A673 (cell line): ENCODE results near the gene SAMD11. TPM values are rescaled to one million over a fixed set of nuclear protein-coding genes. Genes with fewer than 3 reads are reported as not detected.

Source experiments
- BruUV-seq: library from RNA; stranded (reverse); fragments of 400-500 nt; replicated peaks from 2 replicates; lab custom pipeline; 2021; lab: Mats Ljungman, UMichigan
- CTCF ChIA-PET: fragments of 300-600 bp; sonication (Branson Sonifier 250); formaldehyde crosslinking; loops from one replicate; lab custom pipeline; 2022; ENCODE audit warnings: antibody characterized with exemption; lab: Charles Lee
- POLR2A ChIA-PET: fragments of 300-600 bp; sonication (Branson Sonifier 250); formaldehyde crosslinking; loops from one replicate; lab custom pipeline; 2022; ENCODE audit warnings: antibody characterized with exemption; ENCODE audit not compliant: low non-redundant PET; lab: Charles Lee
- DNase-seq: peaks from one replicate; pipeline ENCODE4 v3.0.0-alpha.2; 2015; ENCODE audit warnings: low spot score
- H3K27ac ChIP-seq: fragments of 200-600 bp; sonication (generic); 2 replicates; pipeline ENCODE4 v1.5.1; 2016; ENCODE audit warnings: mixed run types, low read depth, mild to moderate bottlenecking, mixed read lengths, antibody characterized with exemption, low read length; ENCODE audit not compliant: poor library complexity, severe bottlenecking
- H3K27me3 ChIP-seq: fragments of 200-600 bp; sonication (generic); replicated peaks from 2 replicates; pipeline ENCODE4 v1.6.1; 2017; ENCODE audit warnings: mixed run types, low read depth, mild to moderate bottlenecking, mixed read lengths, antibody characterized with exemption, low read length; ENCODE audit not compliant: insufficient read depth, poor library complexity
- H3K36me3 ChIP-seq: fragments of 200-600 bp; sonication (generic); 2 replicates; pipeline ENCODE4 v1.6.1; 2016; ENCODE audit warnings: mixed run types, mild to moderate bottlenecking, mixed read lengths, antibody characterized with exemption, low read length; ENCODE audit not compliant: insufficient read depth, poor library complexity, severe bottlenecking
- H3K4me1 ChIP-seq: fragments of 200-600 bp; sonication (generic); 2 replicates; pipeline ENCODE4 v1.6.1; 2017; ENCODE audit warnings: mixed run types, mild to moderate bottlenecking, mixed read lengths, antibody characterized with exemption, low read length; ENCODE audit not compliant: insufficient read depth, poor library complexity, severe bottlenecking
- H3K4me3 ChIP-seq: fragments of 200-600 bp; sonication (generic); 2 replicates; pipeline ENCODE4 v1.5.1; 2016; ENCODE audit warnings: low read depth, mixed run types, mild to moderate bottlenecking, mixed read lengths, low read length; ENCODE audit not compliant: poor library complexity, severe bottlenecking
- H3K9me3 ChIP-seq: fragments of 200-600 bp; sonication (generic); 2 replicates; pipeline ENCODE4 v1.6.1; 2016; ENCODE audit warnings: mixed run types, low read depth, mild to moderate bottlenecking, mixed read lengths, antibody characterized with exemption, low read length; ENCODE audit not compliant: poor library complexity, severe bottlenecking
- EZH2 ChIP-seq: fragments of 200-600 bp; sonication (generic); IDR thresholded peaks from 2 replicates; pipeline ENCODE4 v1.6.1; 2017; ENCODE audit warnings: borderline replicate concordance, low read depth, mild to moderate bottlenecking, mixed read lengths, antibody characterized with exemption, low read length; ENCODE audit not compliant: poor library complexity, severe bottlenecking
- intact Hi-C: fragments of 100-400 bp; cut with micrococcal nuclease; formaldehyde crosslinking; loops from one replicate; pipeline ENCODE4 v1.10.0; 2022; ENCODE audit not compliant: unreplicated experiment
- total RNA-seq: library from RNA; stranded (reverse); gene quantifications from 2 replicates; pipeline ENCODE4 v1.2.3, GENCODE V29; 2021
- TF ChIP-seq, protein P1 (sequence below): fragments of 300-800, 200-600 bp; sonication (generic); conservative IDR thresholded peaks from 2 replicates; pipeline ENCODE4 v1.5.1; 2017; ENCODE audit warnings: low read depth, mild to moderate bottlenecking, antibody characterized with exemption, low read length, moderate library complexity, mixed read lengths

SAMD11 gene
- total RNA-seq, 1 experiment from 2014 or later = 28.4 TPM

- POLR2A ChIA-PET = no interaction called here
- no TSS peak for BruUV-seq
- CTCF ChIA-PET = no interaction called here
- no peaks in the 10 kb centered on the region for H3K36me3 ChIP-seq
- H3K4me3 ChIP-seq = no peak overlapping the region
- intact Hi-C loops = no loop called here
- no peak for DNase-seq
- H3K27me3 ChIP-seq = no peaks in the 10 kb centered on the region
- no peak for TF ChIP-seq EZH2
- TF ChIP-seq, protein P1, sequence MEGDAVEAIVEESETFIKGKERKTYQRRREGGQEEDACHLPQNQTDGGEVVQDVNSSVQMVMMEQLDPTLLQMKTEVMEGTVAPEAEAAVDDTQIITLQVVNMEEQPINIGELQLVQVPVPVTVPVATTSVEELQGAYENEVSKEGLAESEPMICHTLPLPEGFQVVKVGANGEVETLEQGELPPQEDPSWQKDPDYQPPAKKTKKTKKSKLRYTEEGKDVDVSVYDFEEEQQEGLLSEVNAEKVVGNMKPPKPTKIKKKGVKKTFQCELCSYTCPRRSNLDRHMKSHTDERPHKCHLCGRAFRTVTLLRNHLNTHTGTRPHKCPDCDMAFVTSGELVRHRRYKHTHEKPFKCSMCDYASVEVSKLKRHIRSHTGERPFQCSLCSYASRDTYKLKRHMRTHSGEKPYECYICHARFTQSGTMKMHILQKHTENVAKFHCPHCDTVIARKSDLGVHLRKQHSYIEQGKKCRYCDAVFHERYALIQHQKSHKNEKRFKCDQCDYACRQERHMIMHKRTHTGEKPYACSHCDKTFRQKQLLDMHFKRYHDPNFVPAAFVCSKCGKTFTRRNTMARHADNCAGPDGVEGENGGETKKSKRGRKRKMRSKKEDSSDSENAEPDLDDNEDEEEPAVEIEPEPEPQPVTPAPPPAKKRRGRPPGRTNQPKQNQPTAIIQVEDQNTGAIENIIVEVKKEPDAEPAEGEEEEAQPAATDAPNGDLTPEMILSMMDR = no peak
- H3K27ac ChIP-seq = no peak overlapping the region
- H3K9me3 ChIP-seq = no peaks in the 10 kb centered on the region
- H3K4me1 ChIP-seq = peaks cover 42% of the 10 kb centered on the region
These were observed 6.1 kb upstream of the SAMD11 start for GRCh38 chr1:917466-918091.

DNA sequence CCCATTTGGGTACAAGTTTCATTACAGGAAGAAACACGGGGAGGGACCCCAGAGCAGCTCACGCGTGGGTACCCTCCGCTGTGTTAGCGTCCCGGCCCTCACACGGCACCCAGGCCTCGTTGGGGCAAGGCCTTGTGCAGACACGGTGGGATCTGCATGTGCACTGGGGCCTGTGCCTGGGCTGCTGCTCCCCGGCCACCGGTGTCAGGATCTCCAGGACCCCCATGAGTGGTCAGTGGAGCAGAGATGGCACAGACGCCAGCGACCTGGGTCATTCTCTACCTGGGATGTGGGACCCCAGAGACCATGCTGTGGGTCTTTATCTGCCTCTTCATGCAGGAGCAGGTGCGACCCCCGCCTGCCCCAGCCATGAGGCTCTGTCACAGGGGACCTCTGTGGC lies 5.4 kb upstream of the SAMD11 start:
- TF ChIP-seq, protein P1 = no peak
- TF ChIP-seq EZH2 = no peak
- H3K27me3 ChIP-seq = no peaks in the 10 kb centered on the region
- no peak for DNase-seq
- no peak overlapping the region for H3K27ac ChIP-seq
- intact Hi-C loops = no loop called here
- H3K4me3 ChIP-seq = no peak overlapping the region
- H3K4me1 ChIP-seq = peaks cover 46% of the 10 kb centered on the region
- no peaks in the 10 kb centered on the region for H3K36me3 ChIP-seq
- BruUV-seq = no TSS peak
- POLR2A ChIA-PET = no interaction called here
- no peaks in the 10 kb centered on the region for H3K9me3 ChIP-seq
- CTCF ChIA-PET = no interaction called here

GRCh38 chr1:918843-919242 lies 4.9 kb upstream of the SAMD11 start:
- intact Hi-C loops = no loop called here
- CTCF ChIA-PET = no interaction called here
- Histone ChIP-seq H3K27me3 (no peaks in the 10 kb centered on the region), H3K4me3 (no peak overlapping the region), H3K36me3 (no peaks in the 10 kb centered on the region), H3K9me3 (no peaks in the 10 kb centered on the region), H3K4me1 (peaks cover 46% of the 10 kb centered on the region), H3K27ac (no peak overlapping the region)
- TF ChIP-seq, protein P1 = no peak
- TF ChIP-seq EZH2 = no peak
- no TSS peak for BruUV-seq
- POLR2A ChIA-PET = no interaction called here
- DNase-seq = no peak
